Heart right ventricle (tissue), 16 donors: ENCODE measurements around the gene CEP128. TPM values are rescaled to one million over a fixed set of nuclear protein-coding genes. Genes with fewer than 3 reads are reported as not detected.
A peak's percentile ranks its signal among the peaks of the same experiment; 100 is the strongest.
"Not testable (repeated sequence)": the region's sequence is repeated elsewhere in the genome, so short reads cannot be mapped to it uniquely, and the experiment has no call there.

Experiments
- ATAC-seq, 8 donors: fragments of 200-7000 bp; cut with Tn5 transposase; one replicate each; pipeline ENCODE4 v1.9.1; 2020; ENCODE audit warnings: mild to moderate bottlenecking in 8 of 8, moderate library complexity in 8 of 8, moderate number of reproducible peaks in 1 of 8
- DNase-seq, 2 donors: peaks; one replicate each; pipeline ENCODE4 v3.0.0-alpha.2; 2020
- H3K27ac ChIP-seq, 10 donors: fragments of 200-600 bp; sonication (generic) in 2 of 10; one replicate each; pipeline versions ENCODE4 v1.5.0 to v1.8.0; 2020 to 2022; ENCODE audit warnings: mild to moderate bottlenecking in 3 of 10
- H3K27me3 ChIP-seq, 7 donors: fragments of 200-600 bp; one replicate each; pipeline ENCODE4 v1.8.0; 2021 to 2022; ENCODE audit warnings: mild to moderate bottlenecking in 2 of 7
- H3K36me3 ChIP-seq, 9 donors: fragments of 200-600 bp; sonication (generic) in 1 of 9; one replicate each; pipeline versions ENCODE4 v1.5.0 to v1.8.0; 2020 to 2022; ENCODE audit warnings: mild to moderate bottlenecking in 2 of 9
- H3K4me1 ChIP-seq, 9 donors: fragments of 200-600 bp; sonication (generic) in 1 of 9; one replicate each; pipeline versions ENCODE4 v1.5.0 to v1.8.0; 2020 to 2022; ENCODE audit warnings: mild to moderate bottlenecking in 4 of 9
- H3K4me3 ChIP-seq, 10 donors: fragments of 200-600 bp; sonication (generic) in 2 of 10; one replicate each; pipeline versions ENCODE4 v1.5.0 to v1.8.0; 2020 to 2022; ENCODE audit warnings: mild to moderate bottlenecking in 7 of 10, moderate library complexity in 2 of 10
- H3K9me3 ChIP-seq, 11 donors: fragments of 200-600 bp in 10 of 11; sonication (generic) in 2 of 11; one replicate each; pipeline versions ENCODE4 v1.5.0 to v1.8.0; 2013 to 2022; ENCODE audit warnings: mild to moderate bottlenecking in 2 of 11, control low read depth in 1 of 11, moderate library complexity in 1 of 11
- CTCF ChIP-seq, 9 donors: fragments of 200-600 bp; sonication (generic) in 2 of 9; IDR thresholded peaks; one replicate each; pipeline versions ENCODE4 v1.5.0 to v1.8.0; 2021 to 2022; ENCODE audit warnings: antibody characterized with exemption in 9 of 9, mild to moderate bottlenecking in 5 of 9, moderate library complexity in 1 of 9
- WGBS, 2 donors: extraction: QIAGEN DNeasy Blood & Tissue Kit; methylation state at CpG; one replicate each; pipeline ENCODE4 v1.1.7; 2013; ENCODE audit warnings: inconsistent platforms in 1 of 2; 5-methylcytosine and 5-hydroxymethylcytosine counted together
- intact Hi-C, 10 donors: fragments of 100-400 bp; cut with DNase I; formaldehyde crosslinking; loops; one replicate each; pipeline versions ENCODE4 v1.11.1 to v1.14.2; 2022
- polyA plus RNA-seq, 2 donors: library from polyadenylated mRNA; stranded (reverse); fragments of 200-250 nt; gene quantifications; one replicate each; pipeline ENCODE4 v1.2.3, GENCODE V29; 2013
- total RNA-seq, 10 donors: library from RNA; stranded (reverse); fragmentation: NEBNext Ultra II Directional in 3 of 10; extraction: Animal tissue kit (Norgen Biotek cat#: 25700) in 3 of 10; gene quantifications; one replicate each; pipeline versions ENCODE4 v1.2.1 to v1.2.4, GENCODE V29; 2021 to 2023
- donor health status: Arrhythmogenic right ventricular cardiomyopathy.
- donor health status: ischemic (EF 13 %, LVEDD 7.1; RV severe dilation, severe dysfunction).
- donor health status: healthy with polysubstance abuse.
- donor health status: DM: no; HTN: yes; CAD: no.
- donor health status: DM: no; HTN: no; CAD: no.
- donor health status: ischemic (EF 25% LVEDD 6.9; RV normal size, moderate dysfunction).
- donor health status: ischemic (EF 25% LVEDD 5.7; RV mildly dilated, moderate dysfunction).
- donor health status: healthy.
- donor health status: DM: yes; HTN: yes; CAD: no.
- donor health status: Ischemic cardiomyopathy.
- donor health status: ischemic (EF 35%, LVEDD 5.7; RV mildly dilated, moderate dysfunction).
- donor health status: nonischemic (EF 11% LVEDD 7.7; RV severe dilation, severe dysfunction).
- donor health status: DM: yes; HTN: yes; CAD: no.
- donor health status: PGD.
- donor health status: ischemic (EF 29% LVEDD 5.4; RV normal size, mild dysfunction).
- donor health status: nonischemic (EF 23%, LVEDD 6.1; RV moderate dilation, normal function).

The CEP128 gene
- total and polyA plus RNA-seq, 12 donors: 0.93 to 4.9 (median 3.3) TPM

- Histone ChIP-seq H3K27ac (peak within 1 kb of the TSS in 1 of 10 donors; percentile 62), H3K4me1 (peaks cover 0 to 28% (median 9%) of the 10 kb centered on the region in 9 donors), H3K36me3 (no peaks in the 10 kb centered on the region), H3K27me3 (peaks cover 0 to 25% (median 15%) of the 10 kb centered on the region in 7 donors), H3K9me3 (no peaks in the 10 kb centered on the region), H3K4me3 (peak within 1 kb of the TSS; percentile 32 to 64 (median 53))
- no peak for TF ChIP-seq CTCF (IDR thresholded peaks at IDR 0.05)
- DNase-seq: peak in 1 of 2 donors; percentile 4
- peak in 7 of 8 donors; percentile 18 to 54 (median 26) for ATAC-seq
- 15 to 16% methylated on average over 21 of the region's 21 CpGs for WGBS, 2 donors
- intact Hi-C loops: loop anchor here in 7 of 10 donors (2.0 to 10.0 kb wide), 5 partner anchors 31 to 499 kb away; no protein-coding TSS in a partner anchor
Observed at GRCh38 chr14:80955416-80955941, 13.9 kb upstream of the CEP128 start, which contains the start of gene TSHR. Gene TSHR, plus strand, starts transcription at chr14:80955621. Its CDS starts 60 bp downstream, at chr14:80955681.

DNA sequence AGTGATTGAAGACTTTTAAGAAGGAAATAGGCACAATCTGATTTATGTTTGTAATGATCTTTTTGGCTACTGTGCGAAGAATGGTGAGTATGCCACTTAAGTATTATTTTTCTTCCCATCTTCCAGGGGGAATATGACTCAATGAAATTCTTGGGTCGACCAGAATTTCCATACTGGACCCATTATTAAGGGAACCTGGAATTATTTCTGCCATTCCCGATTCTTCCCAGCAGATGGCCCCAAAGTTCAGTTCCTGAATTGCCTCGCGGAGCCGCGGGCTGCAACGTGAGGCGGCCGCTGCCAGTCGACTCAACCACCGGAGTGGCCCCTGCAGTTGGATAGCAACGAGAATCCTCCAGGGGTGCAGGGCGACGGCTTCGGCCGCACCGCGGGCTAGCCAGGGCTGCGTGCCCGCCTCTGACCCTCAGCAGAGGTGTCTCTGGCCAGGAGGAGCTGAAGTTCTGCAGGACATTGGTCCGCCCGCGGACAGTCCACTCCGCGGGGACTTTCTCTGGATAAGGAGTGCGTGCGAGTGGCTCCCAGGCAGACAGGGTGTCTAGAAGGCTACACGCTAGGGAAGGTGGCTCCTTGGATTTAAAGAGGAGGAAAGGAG is 13.3 kb upstream of the CEP128 start:
- Histone ChIP-seq H3K9me3 (no peaks in the 10 kb centered on the region), H3K4me3 (peak overlapping the region; percentile 32 to 64 (median 53)), H3K4me1 (peaks cover 0 to 24% (median 9%) of the 10 kb centered on the region in 9 donors), H3K27me3 (peaks cover 0 to 29% (median 15%) of the 10 kb centered on the region in 7 donors), H3K27ac (peak overlapping the region in 1 of 10 donors; percentile 62), H3K36me3 (no peaks in the 10 kb centered on the region)
- 1% methylated on average over 29 of the region's 29 CpGs for WGBS, 2 donors
- peak; percentile 89 to 96 (median 93) for ATAC-seq
- DNase-seq: peak; percentile 70 to 82
- intact Hi-C loops: loop anchor here in 8 of 10 donors (2.0 to 10.0 kb wide), 6 partner anchors 32 to 500 kb away; no protein-coding TSS in a partner anchor
- TF ChIP-seq CTCF (IDR thresholded peaks at IDR 0.05): peak; percentile 75 to 88 (median 79)

DNA sequence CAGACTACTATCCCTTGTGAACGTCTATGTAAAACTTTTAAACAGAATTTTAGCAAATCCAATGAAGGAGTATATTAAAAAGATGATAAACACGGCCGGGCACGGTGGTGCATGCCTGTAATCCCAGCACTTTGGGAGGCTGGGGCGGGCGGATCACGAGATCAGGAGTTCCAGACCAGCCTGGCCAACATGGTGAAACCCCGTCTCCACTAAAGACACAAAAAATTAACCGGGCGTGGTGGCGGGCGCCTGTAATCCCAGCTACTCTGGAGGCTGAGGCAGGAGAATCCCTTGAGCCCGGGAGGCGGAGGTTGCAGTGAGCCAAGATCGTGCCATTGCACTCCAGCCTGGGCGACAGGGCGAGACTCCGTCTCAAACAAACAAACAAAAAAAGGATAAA is 11.7 kb upstream of the CEP128 start:
- not testable (repeated sequence) for H3K27ac ChIP-seq, H3K36me3 ChIP-seq, H3K9me3 ChIP-seq, H3K4me3 ChIP-seq, DNase-seq, ATAC-seq
- Histone ChIP-seq H3K27me3 (peaks cover 0 to 39% (median 19%) of the 10 kb centered on the region in 7 donors), H3K4me1 (peaks cover 0 to 14% (median 9%) of the 10 kb centered on the region in 9 donors)
- WGBS, 2 donors: 82 to 88% methylated on average over 18 of the region's 18 CpGs
- intact Hi-C loops: loop anchor here in 5 of 10 donors (2.0 to 10.0 kb wide), 5 partner anchors 32 to 502 kb away; no protein-coding TSS in a partner anchor

DNA sequence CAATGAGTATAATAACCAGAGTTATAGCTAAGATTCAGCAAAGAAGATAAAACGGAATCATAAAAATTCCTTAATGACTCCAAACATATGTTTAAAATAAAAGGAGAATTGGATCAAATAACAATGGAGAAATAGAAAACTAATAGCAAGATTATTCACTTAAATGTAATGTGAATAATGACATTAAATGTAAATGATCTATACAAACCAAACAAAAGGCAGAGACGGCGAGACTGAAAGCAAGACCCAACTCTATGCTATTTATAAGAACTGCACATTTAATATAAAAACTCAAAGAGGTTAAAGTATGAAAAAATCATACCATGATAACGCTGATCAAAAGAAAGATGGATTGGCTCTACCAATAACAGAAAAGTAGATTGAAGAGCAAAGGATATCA is 10.0 kb upstream of the CEP128 start:
- no peak for ATAC-seq
- TF ChIP-seq CTCF (IDR thresholded peaks at IDR 0.05): no peak
- whole genome bisulfite sequencing, 2 donors: 86 to 89% methylated on average over 4 of the region's 4 CpGs
- Histone ChIP-seq H3K4me3 (no peak overlapping the region), H3K27ac (no peak overlapping the region), H3K4me1 (peaks cover 0 to 14% (median 9%) of the 10 kb centered on the region in 9 donors), H3K9me3 (no peaks in the 10 kb centered on the region), H3K27me3 (peaks cover 0 to 37% (median 16%) of the 10 kb centered on the region in 7 donors), H3K36me3 (no peaks in the 10 kb centered on the region)
- no peak for DNase-seq
- intact Hi-C loops: loop anchor here in 5 of 10 donors (5.0 to 10.0 kb wide), 4 partner anchors 36 to 503 kb away; no protein-coding TSS in a partner anchor
